ENCODE results near the gene PAX2.

The PAX2 gene

GRCh38 chr10:100741378-100742075 lies 3.9 kb upstream of the PAX2 start:
- Mint-ChIP-seq H3K4me3 (no peak overlapping the region), H3K27ac (no peak overlapping the region), H3K9me3 (no peaks in the 10 kb centered on the region), H3K36me3 (no peaks in the 10 kb centered on the region), H3K27me3 (peaks cover 93% of the 10 kb centered on the region), H3K4me1 (peaks cover 68% of the 10 kb centered on the region)
- no peak for ATAC-seq

- Mint-ChIP-seq H3K4me3 (no peak overlapping the region), H3K36me3 (no peaks in the 10 kb centered on the region), H3K9me3 (no peaks in the 10 kb centered on the region), H3K27ac (no peak overlapping the region), H3K27me3 (peaks cover 93% of the 10 kb centered on the region), H3K4me1 (peaks cover 71% of the 10 kb centered on the region)
- ATAC-seq: no peak
Measured at GRCh38 chr10:100742076-100742771, 3.2 kb upstream of the PAX2 start.

- no peaks in the 10 kb centered on the region for H3K9me3 Mint-ChIP-seq
- no peak overlapping the region for H3K27ac Mint-ChIP-seq
- H3K27me3 Mint-ChIP-seq: peaks cover 90% of the 10 kb centered on the region
- peaks cover 66% of the 10 kb centered on the region for H3K4me1 Mint-ChIP-seq
- ATAC-seq: no peak
- no peaks in the 10 kb centered on the region for H3K36me3 Mint-ChIP-seq
- H3K4me3 Mint-ChIP-seq: no peak overlapping the region
Measured at GRCh38 chr10:100742936-100743335, 2.4 kb upstream of the PAX2 start.

GRCh38 chr10:100743626-100744135 lies 1.7 kb upstream of the PAX2 start:
- ATAC-seq: peak; percentile 67
- H3K4me3 Mint-ChIP-seq: peak overlapping the region; percentile 16
- H3K27me3 Mint-ChIP-seq: peaks cover 85% of the 10 kb centered on the region

GRCh38 chr10:100744136-100744986 lies 1.0 kb upstream of the PAX2 start:
- Mint-ChIP-seq H3K27me3 (peaks cover 85% of the 10 kb centered on the region), H3K36me3 (no peaks in the 10 kb centered on the region), H3K9me3 (no peaks in the 10 kb centered on the region), H3K4me1 (peaks cover 66% of the 10 kb centered on the region), H3K27ac (no peak overlapping the region), H3K4me3 (peak overlapping the region; percentile 16)
- peak; percentile 38 for ATAC-seq

More at GRCh38 chr10:100743626-100744135, 1.7 kb upstream of the PAX2 start:
- H3K4me1 Mint-ChIP-seq: peaks cover 60% of the 10 kb centered on the region
- no peaks in the 10 kb centered on the region for H3K9me3 Mint-ChIP-seq
- no peaks in the 10 kb centered on the region for H3K36me3 Mint-ChIP-seq
- H3K27ac Mint-ChIP-seq: no peak overlapping the region

- Mint-ChIP-seq H3K9me3 (no peaks in the 10 kb centered on the region), H3K27me3 (peaks cover 85% of the 10 kb centered on the region), H3K4me3 (peak overlapping the region; percentile 55), H3K36me3 (no peaks in the 10 kb centered on the region), H3K4me1 (peaks cover 56% of the 10 kb centered on the region), H3K27ac (no peak overlapping the region)
- no peak for ATAC-seq
Measured at GRCh38 chr10:100745882-100746783, 751 bp downstream of the PAX2 start.

DNA sequence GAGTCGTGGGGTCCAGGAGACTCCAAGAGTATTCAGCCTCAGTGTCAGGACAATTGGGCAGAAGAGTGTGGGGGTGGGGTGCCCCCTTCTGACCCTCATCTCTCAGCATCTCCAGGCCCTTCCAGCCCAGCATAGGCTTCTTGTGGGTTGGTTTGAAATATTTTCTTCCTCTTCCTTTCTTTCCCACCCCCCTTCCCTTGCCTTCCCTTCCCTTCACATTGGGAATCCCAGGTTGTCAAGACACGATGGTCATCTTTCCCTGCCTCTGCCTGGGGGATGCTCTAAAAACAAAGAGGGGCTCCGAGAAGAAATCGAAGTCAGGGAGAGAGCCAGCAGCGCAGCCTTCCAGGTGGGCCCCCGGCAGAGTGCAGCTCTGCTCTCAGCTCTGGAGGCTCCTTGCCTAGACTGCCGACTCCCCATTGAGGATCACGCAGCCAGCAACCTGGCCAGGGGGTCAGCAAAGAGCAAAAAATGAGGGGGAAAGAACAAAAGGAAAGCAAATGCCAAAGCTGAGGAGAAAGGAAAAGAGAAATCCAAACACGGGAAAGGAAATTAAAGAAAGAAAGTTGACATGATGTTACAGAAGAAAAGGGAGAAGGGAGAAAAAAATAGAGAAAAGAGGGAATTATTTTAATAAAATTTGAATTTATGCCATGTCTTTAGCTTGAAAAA lies 1.5 kb downstream of the PAX2 start:
- peak overlapping the region; percentile 55 for H3K4me3 Mint-ChIP-seq
- H3K9me3 Mint-ChIP-seq: no peaks in the 10 kb centered on the region
- H3K4me1 Mint-ChIP-seq: peaks cover 55% of the 10 kb centered on the region
- H3K27me3 Mint-ChIP-seq: peaks cover 83% of the 10 kb centered on the region
- ATAC-seq: no peak
- H3K27ac Mint-ChIP-seq: no peak overlapping the region
- no peaks in the 10 kb centered on the region for H3K36me3 Mint-ChIP-seq

DNA sequence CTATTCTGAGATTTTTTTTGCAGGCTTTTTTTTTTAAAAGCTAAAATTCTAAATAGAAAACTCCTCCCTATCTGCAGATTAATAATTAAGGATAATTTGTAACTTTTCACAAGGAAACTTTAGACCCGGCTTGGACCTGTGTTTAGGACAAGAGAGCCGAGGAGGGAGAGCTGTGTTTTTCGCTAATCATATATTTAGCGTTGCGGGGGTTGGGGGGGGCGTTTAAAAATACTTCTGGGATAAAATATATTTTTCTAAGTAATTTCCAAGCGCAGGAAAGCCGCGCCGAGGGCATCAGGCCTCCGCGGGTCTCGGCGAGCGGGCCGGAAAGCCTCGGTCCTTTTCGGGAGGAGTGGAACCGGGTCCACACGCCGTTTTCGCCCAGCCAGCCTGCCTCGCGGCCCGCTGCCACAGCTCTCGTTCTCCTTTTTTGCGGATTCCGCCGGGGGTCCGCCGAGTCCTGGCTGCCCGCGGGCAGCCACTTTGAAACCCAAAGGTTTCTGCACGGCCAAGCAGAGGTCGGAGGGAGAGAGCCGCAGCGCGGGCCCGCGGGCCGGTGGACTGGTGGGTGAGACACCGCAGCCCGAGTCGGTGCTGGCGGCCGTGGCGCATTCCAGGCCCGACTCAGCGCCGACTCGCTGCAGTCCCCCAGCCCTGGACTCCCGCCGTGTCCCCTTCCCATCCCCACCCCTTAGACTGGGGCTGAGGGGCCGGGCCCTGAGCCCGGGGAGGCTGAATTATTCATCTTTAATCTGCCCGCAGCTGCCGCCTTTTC lies 2.3 kb downstream of the PAX2 start:
- ATAC-seq: no peak
- H3K4me1 Mint-ChIP-seq: peaks cover 49% of the 10 kb centered on the region
- no peak overlapping the region for H3K27ac Mint-ChIP-seq
- no peak overlapping the region for H3K4me3 Mint-ChIP-seq
- peaks cover 83% of the 10 kb centered on the region for H3K27me3 Mint-ChIP-seq
- no peaks in the 10 kb centered on the region for H3K9me3 Mint-ChIP-seq
- no peaks in the 10 kb centered on the region for H3K36me3 Mint-ChIP-seq

- H3K27me3 Mint-ChIP-seq: peaks cover 82% of the 10 kb centered on the region
- H3K27ac Mint-ChIP-seq: no peak overlapping the region
- ATAC-seq: no peak
- no peaks in the 10 kb centered on the region for H3K9me3 Mint-ChIP-seq
- H3K4me3 Mint-ChIP-seq: no peak overlapping the region
- H3K4me1 Mint-ChIP-seq: peaks cover 41% of the 10 kb centered on the region
- H3K36me3 Mint-ChIP-seq: no peaks in the 10 kb centered on the region
Measured at GRCh38 chr10:100748231-100749058, 3.1 kb downstream of the PAX2 start.

DNA sequence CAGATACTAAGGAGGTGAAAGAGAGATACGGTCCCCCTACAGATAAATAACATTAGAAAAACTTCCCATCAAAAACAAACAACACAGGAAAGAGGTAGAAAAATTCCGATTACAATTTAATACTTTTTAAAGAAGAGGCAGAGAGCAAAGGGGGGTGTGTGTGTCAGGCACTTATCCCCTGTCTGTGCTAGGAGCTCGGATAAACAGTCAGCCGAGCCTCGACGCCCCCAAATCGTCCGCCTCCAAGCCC lies 3.6 kb downstream of the PAX2 start:
- Mint-ChIP-seq H3K4me3 (peak overlapping the region; percentile 3), H3K4me1 (peaks cover 36% of the 10 kb centered on the region), H3K27ac (no peak overlapping the region), H3K27me3 (peaks cover 77% of the 10 kb centered on the region), H3K36me3 (no peaks in the 10 kb centered on the region), H3K9me3 (no peaks in the 10 kb centered on the region)
- no peak for ATAC-seq

GRCh38 chr10:100749309-100750217 lies 4.2 kb downstream of the PAX2 start:
- no peaks in the 10 kb centered on the region for H3K36me3 Mint-ChIP-seq
- H3K27me3 Mint-ChIP-seq: peaks cover 71% of the 10 kb centered on the region
- peaks cover 30% of the 10 kb centered on the region for H3K4me1 Mint-ChIP-seq
- no peak overlapping the region for H3K27ac Mint-ChIP-seq
- no peaks in the 10 kb centered on the region for H3K9me3 Mint-ChIP-seq
- no peak for ATAC-seq
- peak overlapping the region; percentile 3 for H3K4me3 Mint-ChIP-seq
